GM23338 (cell line): ENCODE results near the gene FAM241B. TPM values are rescaled to one million over a fixed set of nuclear protein-coding genes. Genes with fewer than 3 reads are reported as not detected.

Experiments
- ATAC-seq: fragments of 200-7000 bp; cut with Tn5 transposase; 3 replicates; pipeline ENCODE4 v1.9.1; 2020
- DNase-seq: peaks from one replicate; pipeline ENCODE4 v3.0.0-alpha.2; 2015; ENCODE audit warnings: low spot score
- H2AFZ ChIP-seq: fragments of 200-600 bp; sonication (generic); 2 replicates; pipeline ENCODE4 v1.8.0; 2016; ENCODE audit warnings: antibody characterized with exemption, mild to moderate bottlenecking, moderate library complexity
- H3F3A ChIP-seq: fragments of 200-600 bp; sonication (generic); replicated peaks from 2 replicates; pipeline ENCODE4 v1.8.0; 2017; ENCODE audit warnings: antibody characterized with exemption, mixed run types, low read depth
- H3K27ac ChIP-seq: fragments of 200-600 bp; sonication (generic); 2 replicates; pipeline ENCODE4 v1.6.1; 2016; ENCODE audit warnings: low read depth
- H3K27me3 ChIP-seq: fragments of 200-600 bp; sonication (generic); 2 replicates; pipeline ENCODE4 v1.8.0; 2016; ENCODE audit warnings: mild to moderate bottlenecking, mixed run types, moderate library complexity; ENCODE audit not compliant: insufficient read depth
- H3K36me3 ChIP-seq: fragments of 200-600 bp; sonication (generic); 2 replicates; pipeline ENCODE4 v1.8.0; 2016; ENCODE audit warnings: mild to moderate bottlenecking; ENCODE audit not compliant: insufficient read depth
- H3K4me1 ChIP-seq: fragments of 200-600 bp; sonication (generic); 2 replicates; pipeline ENCODE4 v1.8.0; 2016; ENCODE audit warnings: mild to moderate bottlenecking, moderate library complexity; ENCODE audit not compliant: insufficient read depth
- H3K4me2 ChIP-seq: fragments of 200-600 bp; sonication (generic); 2 replicates; pipeline ENCODE4 v1.7.1; 2017; ENCODE audit warnings: mixed run types
- H3K4me3 ChIP-seq: fragments of 200-600 bp; sonication (generic); 2 replicates; pipeline ENCODE4 v1.6.1; 2016; ENCODE audit warnings: mixed run types
- H3K79me2 ChIP-seq: fragments of 200-600 bp; sonication (generic); replicated peaks from 2 replicates; pipeline ENCODE4 v1.8.0; 2017; ENCODE audit warnings: mild to moderate bottlenecking; ENCODE audit not compliant: insufficient read depth
- H3K9me2 ChIP-seq: fragments of 200-600 bp; sonication (generic); 2 replicates; pipeline ENCODE4 v1.8.0; 2017; ENCODE audit not compliant: insufficient read depth
- H4K20me1 ChIP-seq: fragments of 200-600 bp; sonication (generic); replicated peaks from 2 replicates; pipeline ENCODE4 v1.8.0; 2017; ENCODE audit warnings: mild to moderate bottlenecking; ENCODE audit not compliant: insufficient read depth
- H3K27ac Mint-ChIP-seq: 2 replicates; pipeline ENCODE4 v1.8.0; 2020; ENCODE audit warnings: inconsistent platforms, mild to moderate bottlenecking, moderate library complexity, mixed read lengths
- H3K27me3 Mint-ChIP-seq: 3 replicates; pipeline ENCODE4 v1.8.0; 2022; ENCODE audit warnings: low read depth, mild to moderate bottlenecking, moderate library complexity, mixed read lengths, inconsistent platforms; ENCODE audit not compliant: insufficient read depth, poor library complexity
- H3K36me3 Mint-ChIP-seq: 3 replicates; pipeline ENCODE4 v1.8.0; 2021; ENCODE audit warnings: low read depth, mild to moderate bottlenecking, inconsistent platforms, moderate library complexity, mixed read lengths
- H3K4me1 Mint-ChIP-seq: 3 replicates; pipeline ENCODE4 v1.8.0; 2020; ENCODE audit warnings: mild to moderate bottlenecking, inconsistent platforms, mixed read lengths
- H3K4me3 Mint-ChIP-seq: 3 replicates; pipeline ENCODE4 v1.8.0; 2021; ENCODE audit warnings: moderate library complexity, mild to moderate bottlenecking, inconsistent platforms, mixed read lengths
- H3K9me3 Mint-ChIP-seq: 3 replicates; pipeline ENCODE4 v1.8.0; 2020; ENCODE audit warnings: moderate library complexity, mild to moderate bottlenecking, inconsistent platforms, mixed read lengths
- CREB1 ChIP-seq: fragments of 250-450 bp; sonication (Bioruptor Pico); IDR thresholded peaks from 2 replicates; pipeline ENCODE4 v1.5.0; 2020; ENCODE audit warnings: low read depth, mild to moderate bottlenecking, moderate library complexity
- EZH2 ChIP-seq: fragments of 200-600 bp; sonication (generic); IDR thresholded peaks from one replicate; pipeline ENCODE4 v1.8.0; 2017; ENCODE audit warnings: antibody characterized with exemption, mild to moderate bottlenecking, low read depth; ENCODE audit not compliant: unreplicated experiment
- EZH2phosphoT487 ChIP-seq: fragments of 200-600 bp; sonication (generic); IDR thresholded peaks from one replicate; pipeline ENCODE4 v1.8.1; 2018; ENCODE audit warnings: antibody characterized with exemption; ENCODE audit not compliant: unreplicated experiment
- STAT1 ChIP-seq: IDR thresholded peaks from one replicate; pipeline ENCODE4 v1.6.1; 2016; ENCODE audit warnings: antibody characterized with exemption; ENCODE audit not compliant: unreplicated experiment
- ZNF331 ChIP-seq: fragments of 250-450 bp; sonication (Bioruptor Pico); IDR thresholded peaks from 2 replicates; pipeline ENCODE4 v1.5.0; 2020; ENCODE audit warnings: low read depth, mild to moderate bottlenecking, moderate library complexity
- polyA plus RNA-seq: library from polyadenylated mRNA; unstranded; fragments of >200 nt; fragmentation: Nextera tagmentation; extraction: Ambion mirVana; gene quantifications from 2 replicates; pipeline ENCODE4 v1.2.1, GENCODE V29; 2016
- total RNA-seq: library from RNA; depleted of rRNA; stranded (reverse); fragments of >200 nt; shearing (Covaris generic); gene quantifications from 2 replicates; pipeline ENCODE4 v1.2.3, GENCODE V29; 2014
- TF ChIP-seq, protein P1 (sequence below): fragments of 250-450 bp; sonication (Bioruptor Pico); IDR thresholded peaks from 2 replicates; pipeline ENCODE4 v1.5.0; 2020; ENCODE audit warnings: mild to moderate bottlenecking, moderate library complexity
- TF ChIP-seq, protein P2 (sequence below), 2 experiments: fragments of 200-600 bp in 1 of 2; sonication (generic) in 1 of 2; conservative IDR thresholded peaks; 2 replicates each; pipeline versions ENCODE4 v1.5.1 to v1.6.1; 2016 to 2017; ENCODE audit warnings: antibody characterized with exemption in 2 of 2, low read depth in 2 of 2, mild to moderate bottlenecking in 2 of 2, moderate library complexity in 1 of 2

FAM241B gene
- total and polyA plus RNA-seq, 2 experiments from 2014 or later, result 6.7 to 28.3 TPM

DNA sequence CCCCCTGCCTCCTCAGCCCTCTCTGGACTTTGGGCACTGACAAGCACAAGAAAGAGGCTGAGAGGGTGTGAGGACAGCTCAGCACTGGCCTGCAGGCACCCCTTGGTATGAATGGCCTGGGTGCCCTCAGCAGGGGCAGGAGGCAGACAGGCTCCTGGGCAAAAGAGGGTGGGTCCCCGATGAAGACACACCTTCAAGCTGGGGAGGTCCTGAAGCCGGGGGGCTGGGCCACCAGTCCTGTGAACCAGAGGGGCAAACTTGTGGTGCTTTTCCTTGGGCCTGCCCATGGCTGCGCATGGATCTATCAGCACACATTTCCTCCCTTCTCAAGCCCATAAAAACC lies 22.8 kb downstream of the FAM241B start (continued):
- TF ChIP-seq, protein P1, sequence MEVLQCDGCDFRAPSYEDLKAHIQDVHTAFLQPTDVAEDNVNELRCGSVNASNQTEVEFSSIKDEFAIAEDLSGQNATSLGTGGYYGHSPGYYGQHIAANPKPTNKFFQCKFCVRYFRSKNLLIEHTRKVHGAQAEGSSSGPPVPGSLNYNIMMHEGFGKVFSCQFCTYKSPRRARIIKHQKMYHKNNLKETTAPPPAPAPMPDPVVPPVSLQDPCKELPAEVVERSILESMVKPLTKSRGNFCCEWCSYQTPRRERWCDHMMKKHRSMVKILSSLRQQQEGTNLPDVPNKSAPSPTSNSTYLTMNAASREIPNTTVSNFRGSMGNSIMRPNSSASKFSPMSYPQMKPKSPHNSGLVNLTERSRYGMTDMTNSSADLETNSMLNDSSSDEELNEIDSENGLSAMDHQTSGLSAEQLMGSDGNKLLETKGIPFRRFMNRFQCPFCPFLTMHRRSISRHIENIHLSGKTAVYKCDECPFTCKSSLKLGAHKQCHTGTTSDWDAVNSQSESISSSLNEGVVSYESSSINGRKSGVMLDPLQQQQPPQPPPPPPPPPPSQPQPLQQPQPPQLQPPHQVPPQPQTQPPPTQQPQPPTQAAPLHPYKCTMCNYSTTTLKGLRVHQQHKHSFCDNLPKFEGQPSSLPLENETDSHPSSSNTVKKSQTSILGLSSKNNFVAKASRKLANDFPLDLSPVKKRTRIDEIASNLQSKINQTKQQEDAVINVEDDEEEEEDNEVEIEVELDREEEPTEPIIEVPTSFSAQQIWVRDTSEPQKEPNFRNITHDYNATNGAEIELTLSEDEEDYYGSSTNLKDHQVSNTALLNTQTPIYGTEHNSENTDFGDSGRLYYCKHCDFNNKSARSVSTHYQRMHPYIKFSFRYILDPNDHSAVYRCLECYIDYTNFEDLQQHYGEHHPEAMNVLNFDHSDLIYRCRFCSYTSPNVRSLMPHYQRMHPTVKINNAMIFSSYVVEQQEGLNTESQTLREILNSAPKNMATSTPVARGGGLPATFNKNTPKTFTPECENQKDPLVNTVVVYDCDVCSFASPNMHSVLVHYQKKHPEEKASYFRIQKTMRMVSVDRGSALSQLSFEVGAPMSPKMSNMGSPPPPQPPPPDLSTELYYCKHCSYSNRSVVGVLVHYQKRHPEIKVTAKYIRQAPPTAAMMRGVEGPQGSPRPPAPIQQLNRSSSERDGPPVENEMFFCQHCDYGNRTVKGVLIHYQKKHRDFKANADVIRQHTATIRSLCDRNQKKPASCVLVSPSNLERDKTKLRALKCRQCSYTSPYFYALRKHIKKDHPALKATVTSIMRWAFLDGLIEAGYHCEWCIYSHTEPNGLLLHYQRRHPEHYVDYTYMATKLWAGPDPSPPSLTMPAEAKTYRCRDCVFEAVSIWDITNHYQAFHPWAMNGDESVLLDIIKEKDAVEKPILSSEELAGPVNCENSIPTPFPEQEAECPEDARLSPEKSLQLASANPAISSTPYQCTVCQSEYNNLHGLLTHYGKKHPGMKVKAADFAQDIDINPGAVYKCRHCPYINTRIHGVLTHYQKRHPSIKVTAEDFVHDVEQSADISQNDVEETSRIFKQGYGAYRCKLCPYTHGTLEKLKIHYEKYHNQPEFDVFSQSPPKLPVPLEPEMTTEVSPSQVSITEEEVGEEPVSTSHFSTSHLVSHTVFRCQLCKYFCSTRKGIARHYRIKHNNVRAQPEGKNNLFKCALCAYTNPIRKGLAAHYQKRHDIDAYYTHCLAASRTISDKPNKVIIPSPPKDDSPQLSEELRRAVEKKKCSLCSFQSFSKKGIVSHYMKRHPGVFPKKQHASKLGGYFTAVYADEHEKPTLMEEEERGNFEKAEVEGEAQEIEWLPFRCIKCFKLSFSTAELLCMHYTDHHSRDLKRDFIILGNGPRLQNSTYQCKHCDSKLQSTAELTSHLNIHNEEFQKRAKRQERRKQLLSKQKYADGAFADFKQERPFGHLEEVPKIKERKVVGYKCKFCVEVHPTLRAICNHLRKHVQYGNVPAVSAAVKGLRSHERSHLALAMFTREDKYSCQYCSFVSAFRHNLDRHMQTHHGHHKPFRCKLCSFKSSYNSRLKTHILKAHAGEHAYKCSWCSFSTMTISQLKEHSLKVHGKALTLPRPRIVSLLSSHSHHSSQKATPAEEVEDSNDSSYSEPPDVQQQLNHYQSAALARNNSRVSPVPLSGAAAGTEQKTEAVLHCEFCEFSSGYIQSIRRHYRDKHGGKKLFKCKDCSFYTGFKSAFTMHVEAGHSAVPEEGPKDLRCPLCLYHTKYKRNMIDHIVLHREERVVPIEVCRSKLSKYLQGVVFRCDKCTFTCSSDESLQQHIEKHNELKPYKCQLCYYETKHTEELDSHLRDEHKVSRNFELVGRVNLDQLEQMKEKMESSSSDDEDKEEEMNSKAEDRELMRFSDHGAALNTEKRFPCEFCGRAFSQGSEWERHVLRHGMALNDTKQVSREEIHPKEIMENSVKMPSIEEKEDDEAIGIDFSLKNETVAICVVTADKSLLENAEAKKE (CRISPR knock-in tag), result no peak

DNA sequence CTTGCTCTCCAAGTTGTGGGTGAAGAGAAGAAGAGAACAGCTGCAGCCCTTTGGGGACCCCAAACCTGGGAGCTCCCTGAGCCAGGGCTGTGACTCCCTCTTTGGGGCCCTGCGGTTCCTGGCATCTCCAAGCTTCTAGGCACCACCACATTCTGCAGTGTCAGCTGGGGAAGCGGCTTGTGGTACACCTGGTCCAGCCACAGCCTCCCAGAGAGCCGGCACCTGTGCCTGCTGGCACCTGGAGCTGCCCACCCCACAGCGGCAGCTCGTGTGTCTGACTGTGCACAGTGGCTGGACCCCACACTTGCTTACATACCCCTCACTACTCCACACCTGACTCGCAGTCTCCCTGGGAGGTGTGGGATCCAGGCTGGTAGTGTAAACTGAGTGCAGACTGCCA lies 23.5 kb downstream of the FAM241B start:
- no peaks in the 10 kb centered on the region for H3K9me2 ChIP-seq
- no peak overlapping the region for H3K27ac Mint-ChIP-seq
- peaks cover 16% of the 10 kb centered on the region for H3K27me3 Mint-ChIP-seq
- no peak for ATAC-seq
- H3F3A ChIP-seq, result no peaks in the 10 kb centered on the region
- no peak overlapping the region for H3K4me3 Mint-ChIP-seq
- no peaks in the 10 kb centered on the region for H3K36me3 Mint-ChIP-seq
- no peaks in the 10 kb centered on the region; the same call in 1 of the 2 replicates for H3K4me1 ChIP-seq
- no peak overlapping the region for H3K4me2 ChIP-seq
- DNase-seq, result no peak
- H2AFZ ChIP-seq, result no peak overlapping the region
- H3K4me3 ChIP-seq, result no peak overlapping the region
- no peaks in the 10 kb centered on the region for H3K36me3 ChIP-seq
- H4K20me1 ChIP-seq, result no peaks in the 10 kb centered on the region
- peaks cover 9% of the 10 kb centered on the region for H3K9me3 Mint-ChIP-seq
- no peaks in the 10 kb centered on the region for H3K27me3 ChIP-seq
- no peaks in the 10 kb centered on the region for H3K79me2 ChIP-seq
- no peak overlapping the region for H3K27ac ChIP-seq
- H3K4me1 Mint-ChIP-seq, result peaks cover 22% of the 10 kb centered on the region
- TF ChIP-seq, protein P2, sequence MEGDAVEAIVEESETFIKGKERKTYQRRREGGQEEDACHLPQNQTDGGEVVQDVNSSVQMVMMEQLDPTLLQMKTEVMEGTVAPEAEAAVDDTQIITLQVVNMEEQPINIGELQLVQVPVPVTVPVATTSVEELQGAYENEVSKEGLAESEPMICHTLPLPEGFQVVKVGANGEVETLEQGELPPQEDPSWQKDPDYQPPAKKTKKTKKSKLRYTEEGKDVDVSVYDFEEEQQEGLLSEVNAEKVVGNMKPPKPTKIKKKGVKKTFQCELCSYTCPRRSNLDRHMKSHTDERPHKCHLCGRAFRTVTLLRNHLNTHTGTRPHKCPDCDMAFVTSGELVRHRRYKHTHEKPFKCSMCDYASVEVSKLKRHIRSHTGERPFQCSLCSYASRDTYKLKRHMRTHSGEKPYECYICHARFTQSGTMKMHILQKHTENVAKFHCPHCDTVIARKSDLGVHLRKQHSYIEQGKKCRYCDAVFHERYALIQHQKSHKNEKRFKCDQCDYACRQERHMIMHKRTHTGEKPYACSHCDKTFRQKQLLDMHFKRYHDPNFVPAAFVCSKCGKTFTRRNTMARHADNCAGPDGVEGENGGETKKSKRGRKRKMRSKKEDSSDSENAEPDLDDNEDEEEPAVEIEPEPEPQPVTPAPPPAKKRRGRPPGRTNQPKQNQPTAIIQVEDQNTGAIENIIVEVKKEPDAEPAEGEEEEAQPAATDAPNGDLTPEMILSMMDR (conservative IDR thresholded peaks at IDR 0.05; ENCODE audit: low read depth in 2 of 2), result no peak
- TF ChIP-seq STAT1 (no peak), EZH2phosphoT487 (no peak), ZNF331 (CRISPR knock-in tag) (no peak), CREB1 (CRISPR knock-in tag) (no peak), EZH2 (no peak)
- TF ChIP-seq, protein P1 (CRISPR knock-in tag), result no peak
